ENCODE measurements around the gene BSG.

BSG gene

GRCh38 chr19:609004-609346, 36.6 kb downstream of the BSG start:
- Histone ChIP-seq H3K79me2 (ENCODE audit: low read length) (no peaks in the 10 kb centered on the region), H3K27me3 (ENCODE audit: low read depth, low read length) (no peaks in the 10 kb centered on the region), H2AFZ (ENCODE audit: low read depth, low read length) (no peak overlapping the region), H3K9ac (ENCODE audit: low read length) (no peak overlapping the region; the same call in 1 of the 2 replicates), H3K9me3 (ENCODE audit: insufficient read depth, low read length) (no peaks in the 10 kb centered on the region), H3K36me3 (replicated peaks; ENCODE audit: low read depth, low read length) (peaks cover 7% of the 10 kb centered on the region), H3K27ac (ENCODE audit: low read length) (no peak overlapping the region), H3K4me3 (ENCODE audit: low read length) (no peak overlapping the region), H3K4me2 (ENCODE audit: low read length) (0 out of 2 replicates have a peak overlapping the region, but pooled peaks have one; percentile 21), H3K4me1 (ENCODE audit: low read length) (peaks cover 12% of the 10 kb centered on the region; the same call in 1 of the 2 replicates), H4K20me1 (ENCODE audit: insufficient read depth, low read length) (no peaks in the 10 kb centered on the region)
- TF ChIP-seq CTCF (IDR thresholded peaks at IDR 0.05; ENCODE audit: low read depth, low read length) (no peak), EZH2phosphoT487 (IDR thresholded peaks at IDR 0.05; ENCODE audit: low read depth) (no peak)

GRCh38 chr19:610071-610800, 37.8 kb downstream of the BSG start:
- no peak for TF ChIP-seq CTCF (IDR thresholded peaks at IDR 0.05; ENCODE audit: low read depth, low read length)
- no peak for TF ChIP-seq EZH2phosphoT487 (IDR thresholded peaks at IDR 0.05; ENCODE audit: low read depth)
- Histone ChIP-seq H3K4me2 (ENCODE audit: low read length) (peak overlapping the region; percentile 28), H3K4me1 (ENCODE audit: low read length) (peaks cover 12% of the 10 kb centered on the region; the same call in 1 of the 2 replicates), H3K79me2 (ENCODE audit: low read length) (no peaks in the 10 kb centered on the region), H2AFZ (ENCODE audit: low read depth, low read length) (no peak overlapping the region), H3K9me3 (ENCODE audit: insufficient read depth, low read length) (no peaks in the 10 kb centered on the region), H3K27ac (ENCODE audit: low read length) (no peak overlapping the region), H3K9ac (ENCODE audit: low read length) (0 out of 2 replicates have a peak overlapping the region, but pooled peaks have one; percentile 18), H4K20me1 (ENCODE audit: insufficient read depth, low read length) (no peaks in the 10 kb centered on the region), H3K36me3 (replicated peaks; ENCODE audit: low read depth, low read length) (peaks cover 18% of the 10 kb centered on the region), H3K4me3 (ENCODE audit: low read length) (peak overlapping the region; percentile 24; the same call in 1 of the 2 replicates), H3K27me3 (ENCODE audit: low read depth, low read length) (no peaks in the 10 kb centered on the region)

- H2AFZ ChIP-seq (ENCODE audit: low read depth, low read length) = no peak overlapping the region
- H3K27me3 ChIP-seq (ENCODE audit: low read depth, low read length) = no peaks in the 10 kb centered on the region
- no peak overlapping the region for H3K27ac ChIP-seq (ENCODE audit: low read length)
- H4K20me1 ChIP-seq (ENCODE audit: insufficient read depth, low read length) = no peaks in the 10 kb centered on the region
- H3K9ac ChIP-seq (ENCODE audit: low read length) = 0 out of 2 replicates have a peak overlapping the region, but pooled peaks have one; percentile 18
- H3K36me3 ChIP-seq (replicated peaks; ENCODE audit: low read depth, low read length) = peaks cover 20% of the 10 kb centered on the region
- H3K4me1 ChIP-seq (ENCODE audit: low read length) = peaks cover 12% of the 10 kb centered on the region; the same call in 1 of the 2 replicates
- H3K9me3 ChIP-seq (ENCODE audit: insufficient read depth, low read length) = no peaks in the 10 kb centered on the region
- H3K4me2 ChIP-seq (ENCODE audit: low read length) = peak overlapping the region; percentile 28; the same call in 1 of the 2 replicates
- TF ChIP-seq EZH2phosphoT487 (IDR thresholded peaks at IDR 0.05; ENCODE audit: low read depth) = no peak
- TF ChIP-seq CTCF (IDR thresholded peaks at IDR 0.05; ENCODE audit: low read depth, low read length) = no peak
- no peaks in the 10 kb centered on the region for H3K79me2 ChIP-seq (ENCODE audit: low read length)
- peak overlapping the region; percentile 24; the same call in 1 of the 2 replicates for H3K4me3 ChIP-seq (ENCODE audit: low read length)
These were observed 38.5 kb downstream of the BSG start for GRCh38 chr19:610801-611480.

- H3K9ac ChIP-seq (ENCODE audit: low read length) = no peak overlapping the region
- H4K20me1 ChIP-seq (ENCODE audit: insufficient read depth, low read length) = no peaks in the 10 kb centered on the region
- no peaks in the 10 kb centered on the region for H3K9me3 ChIP-seq (ENCODE audit: insufficient read depth, low read length)
- H2AFZ ChIP-seq (ENCODE audit: low read depth, low read length) = no peak overlapping the region
- H3K27ac ChIP-seq (ENCODE audit: low read length) = no peak overlapping the region
- peaks cover 12% of the 10 kb centered on the region; the same call in 1 of the 2 replicates for H3K4me1 ChIP-seq (ENCODE audit: low read length)
- H3K36me3 ChIP-seq (replicated peaks; ENCODE audit: low read depth, low read length) = peaks cover 20% of the 10 kb centered on the region
- TF ChIP-seq EZH2phosphoT487 (IDR thresholded peaks at IDR 0.05; ENCODE audit: low read depth) (no peak), CTCF (IDR thresholded peaks at IDR 0.05; ENCODE audit: low read depth, low read length) (no peak)
- H3K4me3 ChIP-seq (ENCODE audit: low read length) = no peak overlapping the region
- H3K79me2 ChIP-seq (ENCODE audit: low read length) = no peaks in the 10 kb centered on the region
- H3K27me3 ChIP-seq (ENCODE audit: low read depth, low read length) = no peaks in the 10 kb centered on the region
- no peak overlapping the region for H3K4me2 ChIP-seq (ENCODE audit: low read length)
These were observed 39.1 kb downstream of the BSG start for GRCh38 chr19:611481-611868.

Measured in OCI-LY3 (cell line).